Gastrocnemius medialis (tissue), 4 donors: Measurements from ENCODE around the gene LYZL1.

Experiments
- CTCF ChIP-seq, 5 experiments: fragments of 450-650 bp in 3 of 5; fragments of 200-600 bp in 2 of 5; sonication (generic) in 2 of 5; IDR thresholded peaks in 4 of 5; conservative IDR thresholded peaks in 1 of 5; 1 replicate in 4 of 5; 2 replicates in 1 of 5; pipeline ENCODE4 v1.5.1; 2016 to 2019; ENCODE audit warnings: antibody characterized with exemption in 5 of 5, mild to moderate bottlenecking in 3 of 5, moderate library complexity in 3 of 5
- POLR2A ChIP-seq, 2 donors: fragments of 450-650 bp; IDR thresholded peaks; one replicate each; pipeline ENCODE4 v1.6.1; 2017; ENCODE audit warnings: antibody characterized with exemption in 2 of 2, mild to moderate bottlenecking in 2 of 2, moderate library complexity in 2 of 2

- TF ChIP-seq CTCF (IDR thresholded peaks at IDR 0.05 in 4 of 5, conservative IDR thresholded peaks at IDR 0.05 in 1 of 5) (no peak), POLR2A (IDR thresholded peaks at IDR 0.05) (no peak)
Observed at GRCh38 chr10:29279779-29280487, 8.9 kb upstream of the LYZL1 start.
